Measurements from ENCODE around the gene TAPBPL. TPM values are rescaled to one million over a fixed set of nuclear protein-coding genes. Genes with fewer than 3 reads are reported as not detected.

Gene TAPBPL
- total and polyA plus RNA-seq, 2 of the 4 experiments (the other 2 are of a cell fraction) = 3.4 to 12.1 TPM

GRCh38 chr12:6434205-6435140 is 17.4 kb upstream of the TAPBPL start:
- no peak for ATAC-seq (ENCODE audit: low read depth)
- Histone ChIP-seq H2AK5ac (ENCODE audit: low read depth, low read length) (peak overlapping the region; percentile 40), H3K4ac (ENCODE audit: low read depth, low read length) (no peak overlapping the region; the same call in 1 of the 2 replicates), H4K20me1 (ENCODE audit: insufficient read depth, low read length) (no peaks in the 10 kb centered on the region), H3K4me3 (ENCODE audit: insufficient read depth, low read depth, low read length) (no peak overlapping the region), H2BK20ac (ENCODE audit: low read depth, low read length) (no peak overlapping the region), H2BK5ac (ENCODE audit: low read depth, low read length, poor library complexity, severe bottlenecking) (no peak overlapping the region), H3K14ac (replicated peaks; ENCODE audit: low read depth, low read length) (0 out of 2 replicates have a peak overlapping the region, but pooled peaks have one; percentile 6), H3K79me1 (ENCODE audit: low read depth in 1 of 2, low read length in 2 of 2) (0 out of 4 replicates have a peak, but pooled peaks cover 0 to 3% of the 10 kb centered on the region in 2 experiments), H3K9me3 (ENCODE audit: control insufficient read depth, insufficient read depth, low read length) (no peaks in the 10 kb centered on the region), H4K8ac (ENCODE audit: low read depth in 2 of 2, low read length in 2 of 2) (no peak overlapping the region), H2BK120ac (ENCODE audit: low read depth, low read length) (peak overlapping the region; percentile 29; the same call in 1 of the 2 replicates), H3K9me1 (ENCODE audit: insufficient read depth, low read length) (peaks cover 20% of the 10 kb centered on the region), H3K4me1 (ENCODE audit: control insufficient read depth, insufficient read depth, low read length) (peaks cover 14% of the 10 kb centered on the region), H3K36me3 (ENCODE audit: control insufficient read depth, insufficient read depth, low read length) (no peaks in the 10 kb centered on the region), H3K56ac (ENCODE audit: extremely low read depth, insufficient read depth, low read length) (no peak overlapping the region), H2BK15ac (ENCODE audit: low read depth, low read length) (no peak overlapping the region), H4K91ac (ENCODE audit: insufficient read depth, low read depth, low read length) (no peak overlapping the region), H3K23ac (ENCODE audit: low read depth, low read length) (no peak overlapping the region), H2AK9ac (replicated peaks; ENCODE audit: low read depth, low read length, poor library complexity) (peak overlapping the region; percentile 37), H3K9ac (ENCODE audit: low read depth, low read length) (no peak overlapping the region), H3K27me3 (ENCODE audit: control insufficient read depth, insufficient read depth, low read length) (no peaks in the 10 kb centered on the region), H3K4me2 (ENCODE audit: low read depth, low read length) (no peak overlapping the region), H2AFZ (replicated peaks; ENCODE audit: low read length, poor library complexity) (no peak overlapping the region), H3K18ac (ENCODE audit: low read depth, low read length) (peak overlapping the region; percentile 9; the same call in 1 of the 2 replicates), H3K27ac (ENCODE audit: insufficient read depth, low read length) (no peak overlapping the region), H4K5ac (ENCODE audit: low read depth, low read length) (no peak overlapping the region)
- DNase-seq = no peak
- intact Hi-C loops (cut with micrococcal nuclease) (no loop called here), in situ Hi-C loops (cut with MboI; ENCODE audit: low sequenced_read_pairs) (no loop called here), dilution Hi-C loops (cut with HindIII; ENCODE audit: low sequenced_read_pairs, unreplicated experiment) (no loop called here)
- BruUV-seq (replicated peaks) = no TSS peak
- CTCF ChIA-PET = no interaction called here
- POLR2A ChIA-PET (ENCODE audit: unreplicated experiment) = no interaction called here
- TF ChIP-seq MXI1 (IDR thresholded peaks at IDR 0.05; ENCODE audit: borderline replicate concordance, low read depth, low read length) (no peak), MAFK (IDR thresholded peaks at IDR 0.05; ENCODE audit: low read depth, low read length) (no peak), RFX5 (IDR thresholded peaks at IDR 0.05; ENCODE audit: low read depth, low read length) (no peak), FOS (IDR thresholded peaks at IDR 0.05; ENCODE audit: low read depth, low read length) (no peak)
- WGBS, 2 experiments (ENCODE audit: extremely low coverage in 2 of 2, insufficient read length in 1 of 2) = 58% methylated on average over 8 of the region's 17 CpGs; no CpG with 5 or more reads in 1 of the 2 experiments
